NCI-H82 treated with DMSO at 0.1 percent for 48 hours (cell line): ENCODE measurements around the gene HOXB3.
"Not testable (repeated sequence)": the region's sequence is repeated elsewhere in the genome, so short reads cannot be mapped to it uniquely, and the experiment has no call there.

Experiments used
- DNase-seq: peaks from one replicate; lab custom pipeline; 2025; ENCODE audit not compliant: unreplicated experiment; lab: John Stamatoyannopoulos, UW

HOXB3 gene

GRCh38 chr17:48530208-48530886 lies 59.7 kb downstream of the HOXB3 start:
- DNase-seq: no peak

GRCh38 chr17:48529683-48530009 lies 60.4 kb downstream of the HOXB3 start:
- DNase-seq: no peak

GRCh38 chr17:48528936-48529682 lies 60.9 kb downstream of the HOXB3 start:
- no peak for DNase-seq

GRCh38 chr17:48528153-48528935 lies 61.7 kb downstream of the HOXB3 start:
- DNase-seq: no peak

- no peak for DNase-seq
Measured at GRCh38 chr17:48527547-48527932, 62.5 kb downstream of the HOXB3 start.

GRCh38 chr17:48526608-48527546 lies 63.2 kb downstream of the HOXB3 start:
- no peak for DNase-seq

- no peak for DNase-seq
Measured at GRCh38 chr17:48523010-48523409, 67.0 kb downstream of the HOXB3 start.

- no peak for DNase-seq
Measured at GRCh38 chr17:48522031-48522653, 67.9 kb downstream of the HOXB3 start.

GRCh38 chr17:48520631-48521079 lies 69.4 kb downstream of the HOXB3 start:
- DNase-seq: no peak

GRCh38 chr17:48519427-48519826 lies 70.6 kb downstream of the HOXB3 start:
- no peak for DNase-seq

- DNase-seq: no peak
Measured at GRCh38 chr17:48517478-48517877, 72.6 kb downstream of the HOXB3 start.

- DNase-seq: no peak
Measured at GRCh38 chr17:48515925-48516900, 73.8 kb downstream of the HOXB3 start.

GRCh38 chr17:48514477-48514876 lies 75.6 kb downstream of the HOXB3 start:
- DNase-seq: no peak

GRCh38 chr17:48513666-48514455 lies 76.2 kb downstream of the HOXB3 start:
- DNase-seq: no peak

- DNase-seq: no peak
Measured at GRCh38 chr17:48513097-48513496, 76.9 kb downstream of the HOXB3 start.

GRCh38 chr17:48510761-48511604 lies 79.1 kb downstream of the HOXB3 start:
- DNase-seq: no peak

- DNase-seq: no peak
Measured at GRCh38 chr17:48510381-48510760, 79.7 kb downstream of the HOXB3 start.

GRCh38 chr17:48509708-48510107 lies 80.3 kb downstream of the HOXB3 start:
- not testable (repeated sequence) for DNase-seq
